NCI-H510A (cell line): ENCODE results near the gene VPS13D.

Experiments
- DNase-seq: peaks from one replicate; lab custom pipeline; 2025; lab: John Stamatoyannopoulos, UW

Gene VPS13D

GRCh38 chr1:12554521-12555305 is 324.9 kb downstream of the VPS13D start:
- no peak for DNase-seq

DNA sequence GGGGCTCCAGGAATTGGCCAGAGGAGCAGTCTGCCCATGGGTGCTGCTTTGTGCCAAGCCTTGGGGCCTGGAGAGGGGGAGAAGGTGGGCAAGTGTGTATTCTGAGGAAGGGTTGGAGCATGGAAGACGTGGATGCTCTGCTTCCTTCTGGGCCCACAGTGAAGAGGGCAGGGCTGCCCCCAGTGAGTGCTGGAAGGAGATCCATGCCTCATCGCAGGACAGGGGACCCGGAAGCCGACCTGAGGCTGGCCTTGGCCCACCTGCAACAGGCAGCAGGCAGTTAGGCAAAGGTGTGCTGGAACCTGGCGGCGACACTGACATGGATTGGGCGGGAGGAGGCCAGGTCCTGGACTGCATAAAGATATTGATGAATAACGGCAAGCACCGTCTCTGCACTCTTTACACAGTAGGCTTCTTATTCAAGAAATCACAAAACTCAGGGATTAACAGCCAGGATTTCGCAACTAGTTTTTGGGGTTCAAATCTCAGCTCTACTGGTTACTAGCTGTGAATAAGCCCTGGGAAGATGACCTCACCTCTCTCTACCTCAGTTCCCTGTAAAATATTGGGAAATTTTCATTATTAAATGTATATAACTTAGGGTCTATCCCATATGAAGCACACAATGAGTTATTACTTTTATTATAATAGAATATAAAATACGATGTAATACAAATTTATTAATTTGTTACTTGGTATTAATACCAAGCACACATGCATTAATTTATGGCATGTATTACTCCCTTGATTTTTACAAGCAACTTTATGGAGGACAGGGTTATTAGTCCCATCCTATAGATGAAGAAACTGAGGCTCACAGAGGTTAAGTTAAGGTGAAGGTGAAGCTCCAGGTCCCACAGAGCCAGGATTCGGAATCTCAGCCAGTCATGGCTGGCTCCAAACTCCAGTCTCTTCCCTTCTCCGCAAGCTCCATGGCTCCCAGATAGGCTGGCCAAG is 325.9 kb downstream of the VPS13D start:
- DNase-seq = no peak

- DNase-seq = no peak
Observed at GRCh38 chr1:12556368-12556930, 326.6 kb downstream of the VPS13D start.

DNA sequence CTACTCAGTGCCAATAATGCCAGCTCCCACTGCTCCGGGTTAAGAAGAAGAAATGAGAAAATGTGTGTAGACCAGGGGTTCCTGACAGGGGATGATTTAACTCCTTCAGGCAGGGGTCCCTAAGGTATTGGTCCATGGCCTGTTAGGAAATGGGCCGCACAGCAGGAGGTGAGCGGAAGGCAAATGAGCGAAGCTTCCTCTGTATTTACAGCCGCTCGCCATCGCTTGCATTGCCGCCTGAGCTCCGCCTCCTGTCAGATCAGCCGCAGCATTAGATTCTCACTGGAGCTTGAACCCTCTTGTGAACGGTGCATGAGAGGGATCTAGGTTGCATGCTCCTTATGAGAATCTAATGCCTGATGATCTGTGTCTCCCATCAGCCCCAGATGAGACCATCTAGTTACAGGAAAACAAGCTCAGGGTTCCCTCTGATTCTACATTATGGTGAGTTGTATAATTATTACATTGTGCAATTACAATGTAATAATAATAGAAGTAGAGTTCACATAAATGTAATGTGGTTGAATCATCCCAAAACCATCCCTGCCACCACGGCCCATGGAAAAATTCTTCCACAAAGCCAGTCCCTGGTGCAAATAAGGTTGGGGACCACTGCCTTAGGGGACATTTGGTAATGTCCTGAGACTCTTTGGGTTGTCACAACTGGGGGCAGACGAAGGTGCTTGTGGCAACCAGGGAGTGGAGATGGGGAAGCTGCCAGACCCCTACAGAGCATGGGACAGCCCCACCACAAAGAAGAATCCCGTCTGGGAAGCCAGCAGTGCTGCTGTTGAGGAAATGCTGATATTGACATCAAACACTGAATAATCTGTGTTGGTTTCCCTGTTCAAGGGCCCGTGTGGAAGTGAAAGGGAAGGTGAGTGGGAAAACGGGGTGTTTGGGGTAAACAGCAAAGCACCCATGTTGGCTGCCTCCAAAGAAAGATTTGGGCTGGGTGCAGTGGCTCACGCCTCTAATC is 327.4 kb downstream of the VPS13D start:
- DNase-seq = no peak

GRCh38 chr1:12561121-12561520 is 331.3 kb downstream of the VPS13D start:
- DNase-seq = no peak
